NCI-H2196 treated with DMSO at 0.1 percent for 48 hours (cell line): ENCODE measurements around the gene GABRB1.

ENCODE experiments used
- DNase-seq: peaks from one replicate; lab custom pipeline; 2025; ENCODE audit not compliant: unreplicated experiment; lab: John Stamatoyannopoulos, UW

GABRB1 gene

GRCh38 chr4:47463235-47463956 lies 432.0 kb downstream of the GABRB1 start, which contains the start of gene COMMD8:
Gene COMMD8 (minus strand): TSS chr4:47463702. CDS start chr4:47463651, 51 bp downstream.
- DNase-seq: peak; percentile 93

- no peak for DNase-seq
These were observed 433.6 kb downstream of the GABRB1 start for GRCh38 chr4:47465004-47465403.

GRCh38 chr4:47466056-47466785 lies 434.9 kb downstream of the GABRB1 start:
- no peak for DNase-seq

- no peak for DNase-seq
These were observed 437.5 kb downstream of the GABRB1 start for GRCh38 chr4:47468706-47469365.

GRCh38 chr4:47469951-47470350 lies 438.6 kb downstream of the GABRB1 start:
- DNase-seq: no peak

GRCh38 chr4:47471064-47471463 lies 439.7 kb downstream of the GABRB1 start:
- no peak for DNase-seq

- no peak for DNase-seq
These were observed 440.2 kb downstream of the GABRB1 start for GRCh38 chr4:47471591-47471990.

GRCh38 chr4:47473141-47473750 lies 441.9 kb downstream of the GABRB1 start:
- no peak for DNase-seq

- DNase-seq: no peak
These were observed 443.4 kb downstream of the GABRB1 start for GRCh38 chr4:47474799-47475198.

- no peak for DNase-seq
These were observed 444.0 kb downstream of the GABRB1 start for GRCh38 chr4:47475411-47475810.
